ENCODE measurements around the gene PHACTR1. TPM values are rescaled to one million over a fixed set of nuclear protein-coding genes. Genes with fewer than 3 reads are reported as not detected.

Gene PHACTR1
- total and polyA plus RNA-seq, 4 experiments from 2014 or later, result 0.03 to 0.44 (median 0.42) TPM

DNA sequence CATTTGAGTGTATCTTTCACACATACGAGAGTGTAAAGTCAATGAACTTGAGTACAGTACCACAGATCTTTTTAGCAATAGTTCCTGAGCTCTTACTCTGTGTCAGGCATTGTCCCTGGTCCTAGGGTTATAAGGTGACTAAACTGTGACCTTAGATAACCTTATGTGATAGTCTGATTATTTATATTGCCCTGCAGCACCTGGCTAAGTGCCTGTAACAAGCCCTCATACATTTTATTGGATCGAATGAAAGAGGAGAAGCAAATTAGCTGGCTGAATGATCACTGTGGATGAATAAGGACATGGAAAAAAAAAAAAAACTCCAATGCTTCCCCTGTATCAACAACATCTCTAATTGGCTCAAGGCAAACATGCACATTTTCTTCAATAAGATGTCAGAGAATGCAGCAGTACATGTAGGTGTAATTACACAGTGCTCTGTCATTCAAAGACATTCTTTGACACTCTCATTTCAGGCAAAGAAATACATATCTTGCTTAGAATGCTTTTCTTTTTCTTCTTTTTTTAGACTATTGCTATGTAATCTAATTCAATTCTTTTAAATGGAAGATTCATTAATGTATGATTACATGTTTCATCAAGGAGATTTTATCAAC, 153.4 kb downstream of the PHACTR1 start:
- Histone ChIP-seq H3K9me3 (ENCODE audit: control insufficient read depth in 1 of 2, low read length in 2 of 2) (no peaks in the 10 kb centered on the region), H3K27me3 (ENCODE audit: insufficient read depth, low read length) (no peaks in the 10 kb centered on the region), H3K36me3 (ENCODE audit: insufficient read depth, low read length) (no peaks in the 10 kb centered on the region), H3K4me3 (ENCODE audit: low read length in 2 of 2) (no peak overlapping the region), H3K4me1 (ENCODE audit: insufficient read depth, low read length) (no peaks in the 10 kb centered on the region), H3K27ac (ENCODE audit: low read depth, low read length) (no peak overlapping the region)
- H3K9me3 Mint-ChIP-seq, result peaks cover 0 to 2% (median 0%) of the 10 kb centered on the region in 8 donors
- intact Hi-C loops (cut with micrococcal nuclease), result no loop called here
- no peaks in the 10 kb centered on the region for H3K36me3 Mint-ChIP-seq
- CTCF ChIA-PET (ENCODE audit: partially characterized antibody), result no interaction called here
- H3K27me3 Mint-ChIP-seq, result peaks cover 12% of the 10 kb centered on the region in 2 donors
- POLR2A ChIA-PET (ENCODE audit: partially characterized antibody), result no interaction called here
- no peaks in the 10 kb centered on the region for H3K4me1 Mint-ChIP-seq
- H3K27ac Mint-ChIP-seq, result no peak overlapping the region
- H3K4me3 Mint-ChIP-seq, result no peak overlapping the region
- no peak for DNase-seq

DNA sequence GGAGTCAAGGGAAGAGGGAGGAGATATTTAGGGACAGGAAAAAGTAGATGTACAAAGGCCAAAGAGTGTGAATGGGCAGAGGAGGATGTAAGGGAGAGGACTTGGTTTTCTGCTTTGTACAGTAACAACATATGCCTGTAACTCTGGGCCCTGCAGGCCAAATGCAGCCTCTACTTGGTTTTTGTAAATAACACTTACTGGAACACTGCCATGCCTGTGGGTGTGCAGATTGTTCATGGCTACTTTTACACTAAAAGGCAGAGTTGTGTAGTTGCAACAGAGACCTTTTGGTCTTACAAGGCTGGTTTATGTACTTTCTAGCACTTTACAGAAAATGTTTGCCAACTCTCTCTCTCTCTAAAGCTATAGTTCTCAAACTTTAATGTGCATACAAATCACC, 157.1 kb downstream of the PHACTR1 start:
- H3K36me3 Mint-ChIP-seq, result no peaks in the 10 kb centered on the region
- no peak overlapping the region for H3K4me3 ChIP-seq (ENCODE audit: low read length in 2 of 2)
- intact Hi-C loops (cut with micrococcal nuclease), result no loop called here
- no peak overlapping the region for H3K27ac ChIP-seq (ENCODE audit: low read depth, low read length)
- peak overlapping the region in 1 of 7 donors; percentile 1 for H3K27ac Mint-ChIP-seq
- H3K27me3 Mint-ChIP-seq, result peaks cover 10 to 15% of the 10 kb centered on the region in 2 donors
- H3K4me3 Mint-ChIP-seq, result no peak overlapping the region
- peaks cover 0 to 2% (median 0%) of the 10 kb centered on the region in 8 donors for H3K9me3 Mint-ChIP-seq
- H3K36me3 ChIP-seq (ENCODE audit: insufficient read depth, low read length), result no peaks in the 10 kb centered on the region
- ChIA-PET CTCF (ENCODE audit: partially characterized antibody) (interaction anchor here (1.1 kb wide), 1 partner anchor 18 kb away, joined by 3 read pairs; no protein-coding TSS in a partner anchor), POLR2A (ENCODE audit: partially characterized antibody) (no interaction called here)
- no peaks in the 10 kb centered on the region for H3K4me1 ChIP-seq (ENCODE audit: insufficient read depth, low read length)
- no peaks in the 10 kb centered on the region for H3K27me3 ChIP-seq (ENCODE audit: insufficient read depth, low read length)
- DNase-seq, result no peak
- H3K4me1 Mint-ChIP-seq, result no peaks in the 10 kb centered on the region
- H3K9me3 ChIP-seq (ENCODE audit: control insufficient read depth in 1 of 2, low read length in 2 of 2), result no peaks in the 10 kb centered on the region

DNA sequence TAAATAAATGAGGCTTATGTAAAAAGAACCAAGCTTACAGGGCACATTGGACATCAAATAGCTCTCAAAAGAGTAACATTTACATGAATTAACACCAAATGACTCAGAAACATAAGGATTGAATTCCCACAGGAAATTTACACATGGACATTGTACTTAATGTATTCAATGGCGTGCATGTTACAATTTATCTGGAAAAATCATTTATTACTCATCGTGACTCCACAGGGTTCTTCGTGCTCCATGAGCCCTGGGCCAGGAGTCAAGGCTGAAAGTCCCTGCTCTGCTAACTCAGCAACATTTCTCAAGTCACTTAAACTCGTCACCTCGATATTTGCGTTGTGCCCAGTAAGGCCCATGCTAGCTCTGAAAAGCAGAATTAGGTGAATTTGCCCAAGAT, 158.5 kb downstream of the PHACTR1 start:
- no peak overlapping the region for H3K27ac Mint-ChIP-seq
- Histone ChIP-seq H3K4me3 (ENCODE audit: low read length in 2 of 2) (no peak overlapping the region), H3K36me3 (ENCODE audit: insufficient read depth, low read length) (no peaks in the 10 kb centered on the region), H3K9me3 (ENCODE audit: control insufficient read depth in 1 of 2, low read length in 2 of 2) (no peaks in the 10 kb centered on the region), H3K4me1 (ENCODE audit: insufficient read depth, low read length) (no peaks in the 10 kb centered on the region), H3K27ac (ENCODE audit: low read depth, low read length) (no peak overlapping the region), H3K27me3 (ENCODE audit: insufficient read depth, low read length) (no peaks in the 10 kb centered on the region)
- no peak for DNase-seq
- H3K9me3 Mint-ChIP-seq, result peaks cover 0 to 2% (median 0%) of the 10 kb centered on the region in 8 donors
- POLR2A ChIA-PET (ENCODE audit: partially characterized antibody), result no interaction called here
- intact Hi-C loops (cut with micrococcal nuclease), result no loop called here
- no peaks in the 10 kb centered on the region for H3K36me3 Mint-ChIP-seq
- peaks cover 12 to 15% of the 10 kb centered on the region in 2 donors for H3K27me3 Mint-ChIP-seq
- H3K4me1 Mint-ChIP-seq, result no peaks in the 10 kb centered on the region
- CTCF ChIA-PET (ENCODE audit: partially characterized antibody), result interaction anchor here (1.1 kb wide), 1 partner anchor 17 kb away, joined by 3 read pairs; no protein-coding TSS in a partner anchor
- H3K4me3 Mint-ChIP-seq, result no peak overlapping the region

DNA sequence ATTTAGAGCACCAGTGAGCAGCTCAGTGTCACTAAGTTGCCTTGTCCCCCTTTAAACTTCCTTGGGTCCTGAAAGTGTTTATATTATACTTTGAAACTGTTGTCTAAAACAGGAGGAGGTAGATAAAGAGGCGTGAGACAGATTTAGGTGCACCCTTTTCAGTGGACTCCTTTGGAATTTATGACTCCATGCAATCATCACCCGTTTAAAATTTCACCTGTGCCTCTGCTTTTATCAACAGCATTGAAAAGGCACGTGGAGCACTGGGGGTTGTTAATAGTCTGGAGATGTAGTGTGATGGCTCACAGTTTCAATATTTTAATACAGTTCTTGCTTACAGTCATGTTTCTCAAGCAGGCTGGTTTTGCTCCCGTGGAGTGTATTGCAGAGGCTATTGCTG, 162.2 kb downstream of the PHACTR1 start:
- no peaks in the 10 kb centered on the region for H3K9me3 ChIP-seq (ENCODE audit: control insufficient read depth in 1 of 2, low read length in 2 of 2)
- ChIA-PET CTCF (ENCODE audit: partially characterized antibody) (interaction anchor here (0.8 kb wide), 1 partner anchor 13 kb away, joined by 3 read pairs; no protein-coding TSS in a partner anchor), POLR2A (ENCODE audit: partially characterized antibody) (no interaction called here)

DNA sequence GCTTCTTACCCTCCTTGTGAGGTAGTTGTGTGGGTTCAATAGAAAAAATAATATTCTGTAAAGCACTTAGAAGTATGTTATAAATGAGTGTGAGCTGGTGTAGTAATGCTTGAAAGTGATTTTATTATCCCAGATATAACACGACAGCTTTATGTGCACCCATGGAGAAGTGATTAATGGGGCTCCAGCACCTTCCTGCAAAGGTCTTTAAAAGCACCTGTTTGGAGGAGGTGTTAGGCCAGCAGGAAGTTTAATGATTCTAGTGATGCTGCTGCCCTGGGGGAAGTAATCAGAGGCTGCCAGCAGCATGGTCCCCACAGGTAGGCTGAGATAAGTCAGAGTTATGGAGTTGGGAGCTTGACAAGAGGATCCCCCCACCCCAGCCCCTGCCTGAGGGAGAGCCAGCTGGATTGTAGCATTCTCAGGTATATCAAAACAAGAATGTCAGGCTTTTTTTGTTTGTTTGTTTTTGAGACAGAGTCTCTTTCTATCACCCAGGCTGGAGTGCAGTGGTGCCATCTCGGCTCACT, 166.3 kb downstream of the PHACTR1 start:
- no peaks in the 10 kb centered on the region for H3K9me3 ChIP-seq (ENCODE audit: control insufficient read depth in 1 of 2, low read length in 2 of 2)
- no peaks in the 10 kb centered on the region for H3K4me1 Mint-ChIP-seq
- no peak overlapping the region for H3K27ac ChIP-seq (ENCODE audit: low read depth, low read length)
- ChIA-PET CTCF (ENCODE audit: partially characterized antibody) (no interaction called here), POLR2A (ENCODE audit: partially characterized antibody) (no interaction called here)
- H3K27me3 ChIP-seq (ENCODE audit: insufficient read depth, low read length), result no peaks in the 10 kb centered on the region
- intact Hi-C loops (cut with micrococcal nuclease), result no loop called here
- peaks cover 0 to 9% of the 10 kb centered on the region in 2 donors for H3K27me3 Mint-ChIP-seq
- no peaks in the 10 kb centered on the region for H3K4me1 ChIP-seq (ENCODE audit: insufficient read depth, low read length)
- no peaks in the 10 kb centered on the region for H3K9me3 Mint-ChIP-seq
- no peaks in the 10 kb centered on the region for H3K36me3 Mint-ChIP-seq
- no peak for DNase-seq
- no peak overlapping the region for H3K4me3 Mint-ChIP-seq
- no peaks in the 10 kb centered on the region for H3K36me3 ChIP-seq (ENCODE audit: insufficient read depth, low read length)
- no peak overlapping the region for H3K27ac Mint-ChIP-seq
- no peak overlapping the region for H3K4me3 ChIP-seq (ENCODE audit: low read length in 2 of 2)

More for the DNA sequence above, 162.2 kb downstream of the PHACTR1 start:
- Mint-ChIP-seq H3K36me3 (no peaks in the 10 kb centered on the region), H3K27me3 (peaks cover 7% of the 10 kb centered on the region in 2 donors), H3K9me3 (no peaks in the 10 kb centered on the region), H3K4me1 (no peaks in the 10 kb centered on the region), H3K27ac (no peak overlapping the region), H3K4me3 (no peak overlapping the region)
- Histone ChIP-seq H3K4me1 (ENCODE audit: insufficient read depth, low read length) (no peaks in the 10 kb centered on the region), H3K27ac (ENCODE audit: low read depth, low read length) (no peak overlapping the region), H3K36me3 (ENCODE audit: insufficient read depth, low read length) (no peaks in the 10 kb centered on the region), H3K27me3 (ENCODE audit: insufficient read depth, low read length) (no peaks in the 10 kb centered on the region), H3K4me3 (ENCODE audit: low read length in 2 of 2) (no peak overlapping the region)
- no peak for DNase-seq
- intact Hi-C loops (cut with micrococcal nuclease), result no loop called here

DNA sequence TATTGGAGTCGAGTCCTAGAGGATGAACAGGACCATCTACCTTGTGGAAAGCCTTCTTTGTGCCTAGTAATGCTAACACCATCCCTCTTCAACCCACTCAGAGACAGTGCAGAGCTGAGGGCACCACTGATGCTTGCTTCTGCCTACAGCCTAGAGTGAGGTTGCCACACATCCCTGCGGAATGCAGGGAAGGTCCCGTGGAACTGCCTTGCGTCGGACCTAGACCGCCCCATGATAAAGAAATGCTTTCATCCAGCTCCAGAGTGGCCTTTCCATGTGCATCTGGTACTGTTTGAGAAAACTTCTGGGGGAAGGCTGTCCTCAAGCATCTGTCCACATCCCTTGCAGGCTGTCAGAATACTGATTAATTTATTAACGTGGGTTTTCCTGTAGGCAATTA, 168.4 kb downstream of the PHACTR1 start:
- CTCF ChIA-PET (ENCODE audit: partially characterized antibody), result no interaction called here
- peaks cover 0 to 2% (median 0%) of the 10 kb centered on the region in 8 donors for H3K9me3 Mint-ChIP-seq
- no peak overlapping the region for H3K27ac ChIP-seq (ENCODE audit: low read depth, low read length)
- intact Hi-C loops (cut with micrococcal nuclease), result no loop called here
- no peak for DNase-seq
- H3K4me1 ChIP-seq (ENCODE audit: insufficient read depth, low read length), result no peaks in the 10 kb centered on the region
- H3K4me3 ChIP-seq (ENCODE audit: low read length in 2 of 2), result no peak overlapping the region
- no peaks in the 10 kb centered on the region for H3K36me3 ChIP-seq (ENCODE audit: insufficient read depth, low read length)
- H3K27me3 ChIP-seq (ENCODE audit: insufficient read depth, low read length), result no peaks in the 10 kb centered on the region
- no peaks in the 10 kb centered on the region for H3K4me1 Mint-ChIP-seq
- H3K27ac Mint-ChIP-seq, result no peak overlapping the region
- no peak overlapping the region for H3K4me3 Mint-ChIP-seq
- H3K9me3 ChIP-seq (ENCODE audit: control insufficient read depth in 1 of 2, low read length in 2 of 2), result no peaks in the 10 kb centered on the region
- H3K27me3 Mint-ChIP-seq, result peaks cover 0 to 8% of the 10 kb centered on the region in 2 donors
- POLR2A ChIA-PET (ENCODE audit: partially characterized antibody), result no interaction called here
- H3K36me3 Mint-ChIP-seq, result no peaks in the 10 kb centered on the region

DNA sequence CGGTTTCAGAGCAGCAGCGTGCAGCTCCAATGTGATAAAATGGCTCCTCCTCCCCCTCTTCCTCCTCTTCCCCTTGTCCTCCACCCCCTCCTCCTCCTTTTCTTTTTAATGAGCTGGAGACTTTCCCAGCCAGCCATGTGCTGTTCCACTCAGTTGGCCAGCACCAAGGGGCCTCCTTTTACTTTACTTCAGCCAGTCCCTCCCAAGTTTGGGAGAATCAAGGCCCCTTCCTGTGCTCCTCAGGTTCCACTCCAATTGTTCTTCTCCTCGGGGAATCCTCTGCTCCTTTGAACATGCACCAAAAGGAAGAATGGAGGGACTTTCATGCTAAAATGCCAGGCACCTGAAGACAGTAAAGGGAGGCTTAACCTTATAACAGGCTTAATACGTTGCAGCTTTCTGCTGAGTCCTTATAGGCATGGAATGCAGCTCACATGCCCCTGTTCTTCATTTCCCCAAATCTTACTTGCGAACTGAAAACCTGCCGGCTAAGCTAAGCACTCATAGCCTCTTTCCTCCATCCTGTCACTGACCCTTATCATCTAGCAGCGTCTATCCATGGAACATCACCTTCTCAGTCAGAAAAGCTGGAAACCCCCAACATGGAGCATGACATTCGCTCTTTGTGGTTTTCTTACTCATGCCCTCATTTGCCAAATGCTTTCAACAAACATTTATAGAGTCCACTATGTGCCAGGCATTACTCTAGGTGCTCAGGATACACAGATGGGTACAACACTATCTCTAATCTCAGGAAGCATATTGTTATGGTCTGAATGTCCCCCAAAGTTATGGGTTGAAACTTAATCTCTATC, 170.6 kb downstream of the PHACTR1 start:
- Histone ChIP-seq H3K27ac (ENCODE audit: low read depth, low read length) (no peak overlapping the region), H3K4me3 (ENCODE audit: low read length in 2 of 2) (no peak overlapping the region), H3K36me3 (ENCODE audit: insufficient read depth, low read length) (no peaks in the 10 kb centered on the region), H3K4me1 (ENCODE audit: insufficient read depth, low read length) (no peaks in the 10 kb centered on the region), H3K27me3 (ENCODE audit: insufficient read depth, low read length) (no peaks in the 10 kb centered on the region), H3K9me3 (ENCODE audit: control insufficient read depth in 1 of 2, low read length in 2 of 2) (no peaks in the 10 kb centered on the region)
- Mint-ChIP-seq H3K27me3 (peaks cover 0 to 9% of the 10 kb centered on the region in 2 donors), H3K27ac (no peak overlapping the region), H3K9me3 (peaks cover 0 to 12% (median 6%) of the 10 kb centered on the region in 8 donors), H3K36me3 (no peaks in the 10 kb centered on the region), H3K4me1 (no peaks in the 10 kb centered on the region), H3K4me3 (no peak overlapping the region)
- POLR2A ChIA-PET (ENCODE audit: partially characterized antibody), result no interaction called here
- DNase-seq, result no peak
- CTCF ChIA-PET (ENCODE audit: partially characterized antibody), result no interaction called here
- intact Hi-C loops (cut with micrococcal nuclease), result no loop called here

Measured in CD4-positive, alpha-beta memory T cell (primary cell).